ENCODE results near the gene CADPS. TPM values are rescaled to one million over a fixed set of nuclear protein-coding genes. Genes with fewer than 3 reads are reported as not detected.

CADPS gene
- total and polyA plus RNA-seq, 11 donors = 3.6 to 37.8 (median 12.9) TPM

GRCh38 chr3:62559831-62560445 is 315.3 kb downstream of the CADPS start:
- Histone ChIP-seq H3K27ac (no peak overlapping the region), H3K27me3 (no peaks in the 10 kb centered on the region), H3K9me3 (no peaks in the 10 kb centered on the region), H3K4me3 (no peak overlapping the region), H3K4me1 (peaks cover 0 to 9% (median 0%) of the 10 kb centered on the region in 12 donors), H3K36me3 (no peaks in the 10 kb centered on the region)
- no peak for ATAC-seq
- TF ChIP-seq CTCF (IDR thresholded peaks at IDR 0.05) (peak in 8 of 12 donors; percentile 10 to 46 (median 27)), POLR2A (IDR thresholded peaks at IDR 0.05) (no peak)
- intact Hi-C loops (cut with DNase I) = loop anchor here in 8 of 10 donors (2.0 to 10.0 kb wide), 5 partner anchors 223 to 355 kb away; no protein-coding TSS in a partner anchor
- DNase-seq = no peak
- WGBS, 4 donors = 40 to 49% (median 44%) methylated on average over 2 of the region's 2 CpGs

- WGBS, 4 donors = 45 to 54% (median 52%) methylated on average over 8 of the region's 8 CpGs
- Histone ChIP-seq H3K9me3 (no peaks in the 10 kb centered on the region), H3K36me3 (no peaks in the 10 kb centered on the region), H3K27me3 (no peaks in the 10 kb centered on the region), H3K27ac (no peak overlapping the region), H3K4me1 (peaks cover 0 to 9% (median 0%) of the 10 kb centered on the region in 12 donors), H3K4me3 (no peak overlapping the region)
- intact Hi-C loops (cut with DNase I) = loop anchor here in 6 of 10 donors (5.0 to 10.0 kb wide), 3 partner anchors 224 to 354 kb away; no protein-coding TSS in a partner anchor
- ATAC-seq (no peak), DNase-seq (no peak)
- TF ChIP-seq CTCF (IDR thresholded peaks at IDR 0.05) (peak in 7 of 12 donors; percentile 11 to 31 (median 22)), POLR2A (IDR thresholded peaks at IDR 0.05) (no peak)
Observed at GRCh38 chr3:62558549-62559112, 316.6 kb downstream of the CADPS start.

DNA sequence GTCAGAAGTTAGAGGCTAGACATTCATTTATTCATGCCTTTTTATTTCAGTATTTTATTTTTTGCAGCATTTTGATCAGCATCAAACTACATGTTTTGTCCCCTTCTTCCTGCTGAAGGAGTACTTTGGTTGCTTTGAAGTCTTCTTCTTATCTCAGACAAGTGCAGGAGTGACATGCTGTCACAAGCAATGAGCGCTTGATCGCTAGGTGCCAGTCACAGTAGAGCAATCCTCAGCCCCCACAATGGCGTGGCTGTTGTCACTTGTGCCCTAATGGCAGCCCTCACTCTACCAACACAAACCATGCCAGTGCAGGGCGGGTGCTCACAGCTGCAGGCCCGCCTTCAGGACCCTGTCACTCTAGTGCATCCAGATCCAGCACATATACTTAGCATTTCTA is 317.2 kb downstream of the CADPS start:
- intact Hi-C loops (cut with DNase I) = loop anchor here in 6 of 10 donors (5.0 to 10.0 kb wide), 3 partner anchors 223 to 353 kb away; no protein-coding TSS in a partner anchor
- Histone ChIP-seq H3K4me3 (no peak overlapping the region), H3K9me3 (no peaks in the 10 kb centered on the region), H3K27ac (no peak overlapping the region), H3K27me3 (no peaks in the 10 kb centered on the region), H3K4me1 (peaks cover 0 to 5% (median 0%) of the 10 kb centered on the region in 12 donors), H3K36me3 (no peaks in the 10 kb centered on the region)
- ATAC-seq = no peak
- DNase-seq = no peak
- TF ChIP-seq CTCF (IDR thresholded peaks at IDR 0.05) (no peak), POLR2A (IDR thresholded peaks at IDR 0.05) (no peak)
- 77 to 91% (median 87%) methylated on average over 4 to 5 of the region's 5 CpGs for WGBS, 4 donors

DNA sequence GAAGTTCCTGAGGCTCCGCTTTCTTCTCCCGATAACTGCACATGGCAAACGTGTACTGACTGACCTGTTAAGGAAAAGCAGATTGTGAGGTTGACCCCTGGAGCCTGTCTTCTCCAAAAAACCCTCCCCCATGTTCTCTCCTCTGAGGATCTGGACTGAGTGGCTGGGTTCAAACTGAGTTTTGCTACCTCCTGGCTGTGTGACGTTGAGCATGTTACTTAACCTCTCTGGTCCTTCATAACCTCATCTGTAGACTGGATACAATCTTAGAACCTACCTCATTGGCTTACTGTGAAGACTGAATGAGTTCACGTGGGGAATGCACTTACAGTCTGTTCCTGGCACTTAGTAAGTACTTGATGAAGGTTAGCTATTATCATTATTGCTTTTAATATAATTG is 317.8 kb downstream of the CADPS start:
- no peaks in the 10 kb centered on the region for H3K27me3 ChIP-seq
- DNase-seq = no peak
- H3K36me3 ChIP-seq = no peaks in the 10 kb centered on the region
- H3K9me3 ChIP-seq = no peaks in the 10 kb centered on the region
- WGBS, 4 donors = 71 to 79% (median 75%) methylated on average over 5 of the region's 5 CpGs
- H3K4me3 ChIP-seq = no peak overlapping the region
- no peak for ATAC-seq
- no peaks in the 10 kb centered on the region for H3K4me1 ChIP-seq
- TF ChIP-seq POLR2A (IDR thresholded peaks at IDR 0.05) (no peak), CTCF (IDR thresholded peaks at IDR 0.05) (no peak)
- no peak overlapping the region for H3K27ac ChIP-seq
- intact Hi-C loops (cut with DNase I) = loop anchor here in 6 of 10 donors (5.0 to 10.0 kb wide), 3 partner anchors 223 to 353 kb away; no protein-coding TSS in a partner anchor
